ENCODE data around the gene SBDS.
"Not testable (repeated sequence)": the region's sequence is repeated elsewhere in the genome, so short reads cannot be mapped to it uniquely, and the experiment has no call there.

- TF ChIP-seq ZFX (IDR thresholded peaks at IDR 0.05) = not testable (repeated sequence)
- TF ChIP-seq, protein P1, sequence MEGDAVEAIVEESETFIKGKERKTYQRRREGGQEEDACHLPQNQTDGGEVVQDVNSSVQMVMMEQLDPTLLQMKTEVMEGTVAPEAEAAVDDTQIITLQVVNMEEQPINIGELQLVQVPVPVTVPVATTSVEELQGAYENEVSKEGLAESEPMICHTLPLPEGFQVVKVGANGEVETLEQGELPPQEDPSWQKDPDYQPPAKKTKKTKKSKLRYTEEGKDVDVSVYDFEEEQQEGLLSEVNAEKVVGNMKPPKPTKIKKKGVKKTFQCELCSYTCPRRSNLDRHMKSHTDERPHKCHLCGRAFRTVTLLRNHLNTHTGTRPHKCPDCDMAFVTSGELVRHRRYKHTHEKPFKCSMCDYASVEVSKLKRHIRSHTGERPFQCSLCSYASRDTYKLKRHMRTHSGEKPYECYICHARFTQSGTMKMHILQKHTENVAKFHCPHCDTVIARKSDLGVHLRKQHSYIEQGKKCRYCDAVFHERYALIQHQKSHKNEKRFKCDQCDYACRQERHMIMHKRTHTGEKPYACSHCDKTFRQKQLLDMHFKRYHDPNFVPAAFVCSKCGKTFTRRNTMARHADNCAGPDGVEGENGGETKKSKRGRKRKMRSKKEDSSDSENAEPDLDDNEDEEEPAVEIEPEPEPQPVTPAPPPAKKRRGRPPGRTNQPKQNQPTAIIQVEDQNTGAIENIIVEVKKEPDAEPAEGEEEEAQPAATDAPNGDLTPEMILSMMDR (conservative IDR thresholded peaks at IDR 0.05) = not testable (repeated sequence)
Measured at GRCh38 chr7:67031685-67032084, 36.3 kb upstream of the SBDS start.

All from C4-2B (cell line).